ENCODE data around the gene RASSF8. TPM values are rescaled to one million over a fixed set of nuclear protein-coding genes. Genes with fewer than 3 reads are reported as not detected.

The RASSF8 gene
- total RNA-seq, 4 donors from 2014 or later, result 93.2 to 127 (median 111) TPM

DNA sequence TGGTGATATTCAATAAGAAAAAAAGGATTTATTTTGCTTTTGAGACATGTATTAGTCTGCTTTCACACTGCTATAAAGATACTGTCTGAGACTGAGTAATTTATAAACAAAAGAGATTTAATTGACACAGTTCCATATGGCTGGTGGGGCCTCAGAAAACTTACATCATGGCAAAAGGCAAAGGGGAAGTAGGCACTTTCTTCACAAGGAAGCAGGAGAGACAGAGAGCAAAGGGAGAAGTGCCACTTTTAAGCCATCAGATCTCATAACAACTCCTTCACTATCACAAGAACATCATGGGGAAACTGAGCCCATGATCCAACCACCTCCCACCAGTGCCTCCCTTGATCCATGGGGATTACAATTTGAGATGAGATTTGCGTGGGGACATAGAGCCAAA is 122.4 kb downstream of the RASSF8 start:
- no peaks in the 10 kb centered on the region for H3K4me1 ChIP-seq
- H3K4me3 ChIP-seq, result no peak overlapping the region
- ATAC-seq, result no peak
- TF ChIP-seq, protein P1, sequence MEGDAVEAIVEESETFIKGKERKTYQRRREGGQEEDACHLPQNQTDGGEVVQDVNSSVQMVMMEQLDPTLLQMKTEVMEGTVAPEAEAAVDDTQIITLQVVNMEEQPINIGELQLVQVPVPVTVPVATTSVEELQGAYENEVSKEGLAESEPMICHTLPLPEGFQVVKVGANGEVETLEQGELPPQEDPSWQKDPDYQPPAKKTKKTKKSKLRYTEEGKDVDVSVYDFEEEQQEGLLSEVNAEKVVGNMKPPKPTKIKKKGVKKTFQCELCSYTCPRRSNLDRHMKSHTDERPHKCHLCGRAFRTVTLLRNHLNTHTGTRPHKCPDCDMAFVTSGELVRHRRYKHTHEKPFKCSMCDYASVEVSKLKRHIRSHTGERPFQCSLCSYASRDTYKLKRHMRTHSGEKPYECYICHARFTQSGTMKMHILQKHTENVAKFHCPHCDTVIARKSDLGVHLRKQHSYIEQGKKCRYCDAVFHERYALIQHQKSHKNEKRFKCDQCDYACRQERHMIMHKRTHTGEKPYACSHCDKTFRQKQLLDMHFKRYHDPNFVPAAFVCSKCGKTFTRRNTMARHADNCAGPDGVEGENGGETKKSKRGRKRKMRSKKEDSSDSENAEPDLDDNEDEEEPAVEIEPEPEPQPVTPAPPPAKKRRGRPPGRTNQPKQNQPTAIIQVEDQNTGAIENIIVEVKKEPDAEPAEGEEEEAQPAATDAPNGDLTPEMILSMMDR (IDR thresholded peaks at IDR 0.05), result no peak
- no peak for TF ChIP-seq POLR2A (IDR thresholded peaks at IDR 0.05)
- no peak for TF ChIP-seq EP300 (IDR thresholded peaks at IDR 0.05)
- no peak for TF ChIP-seq POLR2AphosphoS5 (IDR thresholded peaks at IDR 0.05)
- no peaks in the 10 kb centered on the region for H3K36me3 ChIP-seq
- WGBS, 2 donors (ENCODE audit: low coverage in 1 of 2), result 92 to 100% methylated on average over 1 of the region's 1 CpG
- H3K9me3 ChIP-seq, result no peaks in the 10 kb centered on the region
- H3K27ac ChIP-seq, result no peak overlapping the region
- no peaks in the 10 kb centered on the region for H3K27me3 ChIP-seq

DNA sequence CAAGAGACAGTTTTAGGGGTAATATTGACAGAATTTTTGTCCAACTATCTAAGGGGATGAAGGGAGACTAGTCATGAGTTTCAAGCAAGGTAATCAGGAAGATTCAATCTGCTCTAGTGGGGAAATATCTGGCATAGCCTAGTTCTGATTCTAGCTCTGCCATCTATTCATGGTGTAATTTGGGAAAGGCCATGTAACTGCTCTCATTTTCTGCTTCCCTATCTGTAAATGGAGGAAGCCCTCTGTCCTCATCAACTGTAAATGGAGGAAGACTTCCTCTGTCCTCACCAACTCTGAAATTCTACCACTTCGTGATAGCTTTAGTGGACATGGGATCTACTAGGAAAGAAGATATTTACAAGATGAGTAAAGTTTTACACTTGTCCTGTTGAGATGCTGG is 128.5 kb downstream of the RASSF8 start:
- WGBS, 2 donors (ENCODE audit: low coverage in 1 of 2), result 90 to 100% methylated on average over 1 of the region's 1 CpG
- no peak for TF ChIP-seq POLR2AphosphoS5 (IDR thresholded peaks at IDR 0.05)
- TF ChIP-seq POLR2A (IDR thresholded peaks at IDR 0.05), result no peak
- no peak for TF ChIP-seq EP300 (IDR thresholded peaks at IDR 0.05)
- TF ChIP-seq, protein P1 (IDR thresholded peaks at IDR 0.05), result no peak
- no peak for ATAC-seq
- Histone ChIP-seq H3K27me3 (no peaks in the 10 kb centered on the region), H3K4me1 (no peaks in the 10 kb centered on the region), H3K36me3 (no peaks in the 10 kb centered on the region), H3K9me3 (no peaks in the 10 kb centered on the region), H3K27ac (no peak overlapping the region), H3K4me3 (no peak overlapping the region)

DNA sequence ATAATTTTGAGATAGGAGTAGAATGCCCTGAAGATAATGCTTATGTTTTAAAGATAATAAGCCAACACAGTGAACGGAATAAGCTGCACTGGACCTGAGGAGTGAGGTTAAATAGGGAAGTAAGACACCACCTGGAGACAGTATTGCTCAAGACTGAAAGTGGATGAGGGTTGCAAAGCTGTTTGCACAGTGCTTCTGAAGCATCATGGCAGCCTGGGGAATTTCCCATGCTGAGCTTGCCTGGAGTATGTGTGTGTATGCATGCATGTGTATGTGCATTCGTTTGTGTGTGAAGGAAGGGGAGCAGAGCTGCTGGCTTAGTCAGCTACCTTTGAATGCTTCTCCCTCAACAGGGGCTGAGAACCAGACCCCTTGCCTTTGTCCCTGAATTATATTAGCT is 130.5 kb downstream of the RASSF8 start:
- TF ChIP-seq POLR2A (IDR thresholded peaks at IDR 0.05) (no peak), EP300 (IDR thresholded peaks at IDR 0.05) (no peak)
- no peaks in the 10 kb centered on the region for H3K36me3 ChIP-seq
- no peaks in the 10 kb centered on the region for H3K9me3 ChIP-seq
- H3K4me3 ChIP-seq, result no peak overlapping the region
- no peaks in the 10 kb centered on the region for H3K27me3 ChIP-seq
- H3K4me1 ChIP-seq, result no peaks in the 10 kb centered on the region
- 59 to 61% methylated on average over 2 of the region's 2 CpGs for whole genome bisulfite sequencing, 2 donors (ENCODE audit: low coverage in 1 of 2)
- no peak for ATAC-seq
- no peak overlapping the region for H3K27ac ChIP-seq

DNA sequence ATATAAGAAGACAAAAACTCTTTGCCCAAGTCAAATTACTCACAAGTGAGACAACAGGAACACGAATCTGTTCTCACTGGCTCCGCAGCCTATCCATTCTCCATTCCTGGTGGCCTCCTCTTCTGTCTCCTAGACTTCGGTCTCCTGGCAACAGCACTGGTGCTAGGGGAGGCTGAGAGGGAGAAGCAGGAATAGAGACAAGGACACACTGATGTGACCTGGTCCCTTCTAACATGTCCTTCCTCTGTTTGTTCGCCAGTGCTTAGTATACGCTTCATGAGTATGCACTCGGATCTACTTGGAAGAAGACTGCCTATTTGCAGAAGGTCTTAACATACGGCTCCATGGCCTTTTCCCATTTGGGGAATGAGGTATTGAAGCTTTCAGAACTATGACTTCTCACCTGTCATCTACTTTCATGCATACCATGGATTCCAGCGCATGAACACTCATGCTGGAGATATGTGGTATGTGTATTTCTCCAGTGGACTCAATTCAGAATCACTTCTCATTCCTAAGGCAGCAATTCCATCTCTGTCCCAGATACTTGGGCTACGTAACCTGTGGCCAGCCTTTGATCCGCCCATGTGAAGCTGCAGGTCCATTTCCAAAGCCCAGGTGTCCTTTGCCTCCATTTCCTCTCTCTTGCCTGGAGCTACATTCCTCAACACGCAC is 132.5 kb downstream of the RASSF8 start:
- H3K36me3 ChIP-seq, result no peaks in the 10 kb centered on the region
- H3K27ac ChIP-seq, result no peak overlapping the region
- H3K27me3 ChIP-seq, result no peaks in the 10 kb centered on the region
- H3K9me3 ChIP-seq, result no peaks in the 10 kb centered on the region
- WGBS, 2 donors (ENCODE audit: low coverage in 1 of 2), result 80 to 86% methylated on average over 6 to 8 of the region's 11 CpGs
- TF ChIP-seq EP300 (IDR thresholded peaks at IDR 0.05) (no peak), POLR2AphosphoS5 (IDR thresholded peaks at IDR 0.05) (no peak), POLR2A (IDR thresholded peaks at IDR 0.05) (no peak)
- TF ChIP-seq, protein P1 (IDR thresholded peaks at IDR 0.05), result no peak
- H3K4me1 ChIP-seq, result no peaks in the 10 kb centered on the region
- ATAC-seq, result no peak
- H3K4me3 ChIP-seq, result no peak overlapping the region

DNA sequence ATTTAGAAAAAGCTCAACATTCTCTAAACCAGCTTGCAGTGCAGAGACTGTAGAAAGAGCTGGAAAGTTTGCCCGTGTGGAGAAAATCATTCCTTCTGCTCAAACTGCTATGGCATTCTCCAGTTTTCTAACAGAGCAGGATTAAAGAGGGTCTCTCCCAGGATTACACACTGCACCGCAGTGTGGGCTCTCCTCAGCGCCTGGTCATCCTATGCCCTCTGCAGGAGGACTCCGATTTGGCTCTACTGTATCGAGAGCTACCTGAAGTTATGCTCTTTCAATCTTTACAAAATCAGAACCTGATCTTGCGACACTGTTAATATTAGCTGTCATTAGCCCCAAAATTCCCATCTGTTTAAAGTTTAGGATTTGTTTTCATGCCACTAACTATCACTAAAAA is 133.3 kb downstream of the RASSF8 start:
- no peaks in the 10 kb centered on the region for H3K27me3 ChIP-seq
- no peak for TF ChIP-seq POLR2AphosphoS5 (IDR thresholded peaks at IDR 0.05)
- TF ChIP-seq, protein P1 (IDR thresholded peaks at IDR 0.05), result no peak
- no peak for TF ChIP-seq EP300 (IDR thresholded peaks at IDR 0.05)
- no peak for TF ChIP-seq POLR2A (IDR thresholded peaks at IDR 0.05)
- no peaks in the 10 kb centered on the region for H3K9me3 ChIP-seq
- no peaks in the 10 kb centered on the region for H3K36me3 ChIP-seq
- no peak for ATAC-seq
- H3K27ac ChIP-seq, result no peak overlapping the region
- H3K4me1 ChIP-seq, result no peaks in the 10 kb centered on the region
- 83 to 88% methylated on average over 4 to 6 of the region's 6 CpGs for WGBS, 2 donors (ENCODE audit: low coverage in 1 of 2)
- H3K4me3 ChIP-seq, result no peak overlapping the region
